Esophagus (tissue), 2 donors: ENCODE data around the gene MARCHF3. TPM values are rescaled to one million over a fixed set of nuclear protein-coding genes. Genes with fewer than 3 reads are reported as not detected.
"Not testable (repeated sequence)": the region's sequence is repeated elsewhere in the genome, so short reads cannot be mapped to it uniquely, and the experiment has no call there.

Source experiments
- H3K27ac ChIP-seq, 2 donors: one replicate each; pipeline ENCODE4 v1.5.1; 2013; ENCODE audit warnings: low read depth in 2 of 2, mild to moderate bottlenecking in 2 of 2, inconsistent platforms in 1 of 2, low read length in 1 of 2, moderate library complexity in 1 of 2
- H3K27me3 ChIP-seq, 2 donors: one replicate each; pipeline ENCODE4 v1.6.1; 2013; ENCODE audit warnings: low read length in 2 of 2, control low read depth in 1 of 2, mild to moderate bottlenecking in 1 of 2; ENCODE audit not compliant: insufficient read depth in 2 of 2, control insufficient read depth in 1 of 2
- H3K36me3 ChIP-seq, 2 donors: one replicate each; pipeline ENCODE4 v1.6.1; 2013; ENCODE audit warnings: low read length in 1 of 2; ENCODE audit not compliant: control insufficient read depth in 2 of 2, insufficient read depth in 2 of 2
- H3K4me1 ChIP-seq, 2 donors: one replicate each; pipeline ENCODE4 v1.6.1; 2013; ENCODE audit warnings: low read length in 1 of 2; ENCODE audit not compliant: control insufficient read depth in 2 of 2, insufficient read depth in 2 of 2
- H3K4me3 ChIP-seq, 2 donors: one replicate each; pipeline ENCODE4 v1.5.1; 2013; ENCODE audit warnings: low read length in 2 of 2, mild to moderate bottlenecking in 2 of 2, low read depth in 1 of 2, moderate library complexity in 1 of 2
- H3K9me3 ChIP-seq, 2 donors: one replicate each; pipeline ENCODE4 v1.6.1; 2013; ENCODE audit warnings: mild to moderate bottlenecking in 2 of 2, low read depth in 1 of 2, low read length in 1 of 2, moderate library complexity in 1 of 2; ENCODE audit not compliant: control insufficient read depth in 2 of 2, insufficient read depth in 1 of 2
- WGBS, 2 donors: extraction: QIAGEN DNeasy Blood & Tissue Kit; methylation state at CpG; one replicate each; pipeline ENCODE4 v1.1.7; 2013; 5-methylcytosine and 5-hydroxymethylcytosine counted together
- polyA plus RNA-seq, 2 donors: library from polyadenylated mRNA; stranded (reverse); fragments of 200-250 nt; gene quantifications; one replicate each; pipeline ENCODE4 v1.2.3, GENCODE V29; 2013
- donor health status: healthy with polysubstance abuse.
- donor health status: Bipolar disorder and iron deficiency.

MARCHF3 gene
- polyA plus RNA-seq, 2 donors, result 1.5 to 2.4 TPM

DNA sequence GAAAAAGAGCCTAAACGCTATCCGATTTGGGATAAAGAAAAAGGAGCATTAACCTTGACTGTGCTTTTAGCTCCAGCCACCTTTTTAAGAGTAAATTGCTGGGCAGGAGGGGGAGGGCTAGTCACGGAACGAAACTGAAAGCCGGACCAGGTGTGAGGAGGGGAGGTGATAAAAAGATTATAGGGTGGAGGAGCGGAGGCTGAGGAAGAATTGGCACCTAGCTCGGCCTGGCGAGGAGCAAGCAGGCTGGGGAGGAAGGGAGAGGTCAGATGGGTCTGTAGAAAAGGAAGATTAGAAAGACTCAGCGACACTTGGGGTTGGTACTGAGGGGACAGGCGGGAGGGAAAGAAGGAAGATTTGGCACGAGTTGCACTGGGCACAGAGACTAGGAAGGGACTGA, 187.0 kb downstream of the MARCHF3 start:
- H3K27ac ChIP-seq, H3K9me3 ChIP-seq, H3K4me1 ChIP-seq, H3K27me3 ChIP-seq, H3K4me3 ChIP-seq, H3K36me3 ChIP-seq: not testable (repeated sequence)
- 70 to 71% methylated on average over 11 of the region's 11 CpGs for WGBS, 2 donors

DNA sequence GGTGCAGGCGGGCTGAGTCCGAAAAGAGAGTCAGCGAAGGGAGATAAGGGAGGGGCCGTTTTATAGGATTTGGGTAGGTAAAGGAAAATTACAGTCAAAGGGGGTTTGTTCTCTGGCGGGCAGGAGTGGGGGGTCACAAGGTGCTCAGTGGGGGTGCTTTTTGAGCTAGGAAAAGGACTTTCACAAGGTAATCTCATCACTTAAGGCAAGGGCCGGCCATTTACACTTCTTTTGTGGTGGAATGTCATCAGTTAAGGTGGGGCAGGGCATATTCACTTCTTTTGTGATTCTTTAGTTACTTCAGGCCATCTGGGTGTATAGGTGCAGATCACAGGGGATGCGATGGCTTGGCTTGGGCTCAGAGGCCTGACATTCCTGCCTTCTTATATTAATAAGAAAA, 191.0 kb downstream of the MARCHF3 start:
- H3K36me3 ChIP-seq, H3K27ac ChIP-seq, H3K4me1 ChIP-seq, H3K4me3 ChIP-seq, H3K27me3 ChIP-seq, H3K9me3 ChIP-seq: not testable (repeated sequence)
- 84 to 85% methylated on average over 7 of the region's 7 CpGs for WGBS, 2 donors

DNA sequence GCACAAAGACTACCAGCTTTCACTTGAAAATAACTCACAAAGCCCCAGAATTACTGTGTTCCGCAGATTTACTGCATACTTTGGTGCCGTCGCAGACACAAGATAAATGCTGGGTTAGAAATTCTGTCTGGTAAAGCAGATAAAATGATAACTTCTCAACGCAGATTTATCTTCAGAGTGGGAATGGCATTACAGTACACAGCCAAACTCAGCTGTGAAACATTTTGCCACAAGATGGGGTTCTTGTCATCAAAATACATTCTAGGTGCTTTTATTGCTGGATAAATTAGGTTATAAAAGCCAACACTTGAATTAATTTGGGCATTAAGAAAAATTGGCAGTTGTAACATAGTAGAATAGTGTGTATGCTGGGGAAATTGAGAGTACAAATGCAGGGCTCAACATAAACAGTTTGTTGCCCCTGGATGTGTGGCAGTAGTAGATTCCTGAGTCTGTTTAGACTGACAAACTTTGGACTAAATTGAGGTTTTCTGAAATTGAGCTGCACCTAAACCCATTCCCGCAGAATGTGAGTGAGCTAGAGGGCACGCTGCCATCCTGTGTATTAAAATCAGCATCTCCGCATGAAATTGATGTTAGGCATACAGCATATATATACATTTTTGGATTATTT, 192.3 kb downstream of the MARCHF3 start:
- Histone ChIP-seq H3K4me1 (no peaks in the 10 kb centered on the region), H3K36me3 (peaks cover 0 to 2% of the 10 kb centered on the region in 2 donors), H3K9me3 (no peaks in the 10 kb centered on the region), H3K27ac (no peak overlapping the region), H3K27me3 (no peaks in the 10 kb centered on the region), H3K4me3 (no peak overlapping the region)
- 84 to 89% methylated on average over 7 of the region's 7 CpGs for WGBS, 2 donors

DNA sequence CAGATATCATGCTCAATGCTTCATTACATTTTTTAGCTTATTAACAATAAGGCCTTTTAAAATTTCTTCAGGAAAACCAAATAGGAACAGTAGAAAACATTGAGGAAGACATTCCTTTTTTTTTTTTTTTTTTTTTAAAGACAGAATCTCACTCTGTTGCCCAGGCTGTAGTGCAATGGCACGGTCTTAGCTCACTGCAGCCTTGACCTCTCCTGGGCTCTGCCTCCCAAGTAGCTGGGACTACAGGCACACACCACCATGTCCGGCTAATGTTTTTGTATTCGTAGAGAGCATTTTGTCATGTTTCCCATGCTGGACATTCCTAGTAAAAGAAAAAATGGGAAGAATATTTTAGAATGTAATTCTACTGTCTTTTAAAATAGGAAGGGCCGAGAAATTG, 193.1 kb downstream of the MARCHF3 start:
- Histone ChIP-seq H3K36me3 (peaks cover 0 to 2% of the 10 kb centered on the region in 2 donors), H3K27ac (no peak overlapping the region), H3K4me1 (no peaks in the 10 kb centered on the region), H3K27me3 (no peaks in the 10 kb centered on the region), H3K4me3 (no peak overlapping the region), H3K9me3 (no peaks in the 10 kb centered on the region)
- 95 to 98% methylated on average over 4 of the region's 4 CpGs for WGBS, 2 donors

DNA sequence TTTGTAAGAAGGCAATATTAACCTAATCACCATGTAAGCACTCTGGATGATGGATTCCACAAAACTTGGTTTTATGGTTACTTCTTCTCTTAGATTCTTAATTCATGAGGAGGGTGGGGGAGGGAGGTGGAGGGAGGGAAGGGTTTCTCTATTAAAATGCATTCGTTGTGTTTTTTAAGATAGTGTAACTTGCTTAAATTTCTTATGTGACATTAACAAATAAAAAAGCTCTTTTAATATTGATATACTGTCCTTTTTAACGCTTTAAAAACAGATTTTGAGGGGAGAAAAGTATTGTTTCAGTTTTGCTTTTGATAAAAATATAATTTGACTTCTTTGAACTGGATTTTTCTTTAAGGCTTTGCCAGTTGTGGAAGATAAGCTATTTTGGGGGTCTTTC, 193.6 kb downstream of the MARCHF3 start:
- Histone ChIP-seq H3K4me1 (no peaks in the 10 kb centered on the region), H3K9me3 (no peaks in the 10 kb centered on the region), H3K36me3 (peaks cover 0 to 2% of the 10 kb centered on the region in 2 donors), H3K4me3 (no peak overlapping the region), H3K27me3 (no peaks in the 10 kb centered on the region), H3K27ac (no peak overlapping the region)
- 94 to 95% methylated on average over 2 of the region's 2 CpGs for WGBS, 2 donors

DNA sequence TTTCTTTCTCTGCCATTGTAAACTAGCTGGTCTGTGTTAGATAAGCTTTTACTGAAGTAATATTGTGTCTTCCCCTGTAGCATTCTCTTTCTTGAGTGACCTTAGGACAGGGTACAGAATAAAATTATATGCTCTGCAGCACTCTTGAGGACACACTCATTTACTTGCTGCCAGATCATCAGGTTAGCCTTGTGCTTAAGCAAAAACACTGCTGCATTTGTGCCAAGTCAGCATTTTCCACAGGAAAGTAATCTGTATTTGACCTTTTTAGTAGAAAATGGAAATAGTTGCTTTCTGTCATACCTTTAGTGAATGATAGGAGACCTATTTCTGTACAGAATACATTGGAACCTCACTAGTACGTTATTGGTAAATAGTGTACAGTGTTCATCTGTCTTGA, 199.2 kb downstream of the MARCHF3 start:
- peaks cover 0 to 6% of the 10 kb centered on the region in 2 donors for H3K36me3 ChIP-seq
- 86 to 87% methylated on average over 1 of the region's 1 CpG for WGBS, 2 donors

DNA sequence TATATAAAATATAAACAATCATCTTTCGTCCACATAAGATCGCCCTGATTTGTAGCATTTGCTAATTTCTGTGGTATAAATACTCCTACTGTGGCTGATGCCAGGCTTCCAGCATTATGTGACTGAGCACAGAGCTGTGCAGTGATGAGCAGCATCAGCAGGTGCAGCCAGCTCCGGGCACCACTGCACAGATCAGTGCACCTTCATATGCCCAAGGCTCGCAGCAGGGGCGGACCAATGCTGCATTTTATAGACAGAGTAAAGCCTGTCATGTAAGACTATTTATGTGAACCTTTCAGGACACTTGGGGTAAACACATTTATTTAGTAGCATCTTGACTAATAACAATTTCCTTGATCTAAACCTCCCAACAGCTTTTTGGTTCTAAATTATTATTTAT, 200.3 kb downstream of the MARCHF3 start:
- no peaks in the 10 kb centered on the region for H3K4me1 ChIP-seq
- H3K27ac ChIP-seq, result no peak overlapping the region
- no peak overlapping the region for H3K4me3 ChIP-seq
- 94 to 96% methylated on average over 5 of the region's 5 CpGs for WGBS, 2 donors
- H3K27me3 ChIP-seq, result no peaks in the 10 kb centered on the region
- no peaks in the 10 kb centered on the region for H3K9me3 ChIP-seq
- peaks cover 5 to 6% of the 10 kb centered on the region in 2 donors for H3K36me3 ChIP-seq

More for the DNA sequence above, 199.2 kb downstream of the MARCHF3 start:
- H3K27me3 ChIP-seq, result no peaks in the 10 kb centered on the region
- H3K4me3 ChIP-seq, result no peak overlapping the region
- no peak overlapping the region for H3K27ac ChIP-seq
- H3K4me1 ChIP-seq, result no peaks in the 10 kb centered on the region
- H3K9me3 ChIP-seq, result no peaks in the 10 kb centered on the region

DNA sequence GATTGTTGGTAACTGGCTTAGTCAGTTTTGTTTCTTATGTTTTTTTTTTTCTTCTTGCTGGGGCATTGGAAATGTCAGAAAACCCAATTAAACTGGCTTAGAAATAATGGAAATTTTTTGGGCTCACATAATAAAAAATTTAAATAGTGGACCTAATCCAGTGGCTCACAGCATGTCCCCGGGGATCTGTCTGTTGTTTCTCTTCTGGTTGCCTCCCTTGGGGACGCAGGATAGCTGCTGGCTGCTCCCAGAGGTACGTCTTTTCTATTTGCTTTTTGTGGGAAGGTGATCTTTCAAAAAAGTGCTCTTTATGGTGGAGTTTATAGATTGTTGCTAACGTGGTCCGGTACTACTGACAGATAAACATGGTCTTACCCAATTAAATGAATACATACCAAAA, 201.3 kb downstream of the MARCHF3 start:
- 91 to 95% methylated on average over 5 of the region's 5 CpGs for WGBS, 2 donors

DNA sequence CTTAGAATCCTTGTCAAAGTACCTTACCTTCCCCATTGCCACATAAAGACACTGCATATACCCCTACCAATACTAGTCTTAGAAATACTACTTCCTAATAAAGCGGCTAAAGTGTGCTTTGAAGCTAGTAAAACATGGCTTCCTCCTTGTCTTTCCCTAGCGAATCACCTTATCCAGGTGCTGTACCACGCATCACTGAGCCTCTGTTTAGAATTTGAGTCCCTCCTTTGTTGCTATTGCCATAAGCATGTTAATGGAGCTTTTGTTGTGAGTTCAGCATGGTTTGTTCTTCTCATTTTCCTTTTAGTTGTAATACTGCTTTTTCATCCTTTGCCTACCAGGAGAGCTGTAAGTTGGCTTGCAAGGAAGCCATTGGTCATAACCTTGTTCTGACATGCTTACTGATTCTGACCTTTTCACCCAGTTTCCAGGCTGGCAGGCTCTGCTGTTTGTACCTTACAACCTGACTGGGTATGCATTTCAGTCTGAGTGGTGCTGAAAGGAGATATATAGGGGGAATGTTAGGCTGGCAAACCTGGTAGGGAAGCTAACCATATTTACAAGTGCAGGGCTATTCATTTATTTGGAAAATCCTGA, 203.6 kb downstream of the MARCHF3 start:
- 65 to 68% methylated on average over 3 of the region's 3 CpGs for WGBS, 2 donors
- peaks cover 4 to 5% of the 10 kb centered on the region in 2 donors for H3K36me3 ChIP-seq
- H3K4me3 ChIP-seq, result no peak overlapping the region
- no peaks in the 10 kb centered on the region for H3K27me3 ChIP-seq
- H3K4me1 ChIP-seq, result no peaks in the 10 kb centered on the region
- no peaks in the 10 kb centered on the region for H3K9me3 ChIP-seq
- no peak overlapping the region for H3K27ac ChIP-seq

More for the DNA sequence above, 201.3 kb downstream of the MARCHF3 start:
- no peaks in the 10 kb centered on the region for H3K9me3 ChIP-seq
- H3K36me3 ChIP-seq, result peaks cover 5 to 6% of the 10 kb centered on the region in 2 donors
- no peaks in the 10 kb centered on the region for H3K27me3 ChIP-seq
- no peak overlapping the region for H3K27ac ChIP-seq
- H3K4me1 ChIP-seq, result no peaks in the 10 kb centered on the region
- H3K4me3 ChIP-seq, result no peak overlapping the region

DNA sequence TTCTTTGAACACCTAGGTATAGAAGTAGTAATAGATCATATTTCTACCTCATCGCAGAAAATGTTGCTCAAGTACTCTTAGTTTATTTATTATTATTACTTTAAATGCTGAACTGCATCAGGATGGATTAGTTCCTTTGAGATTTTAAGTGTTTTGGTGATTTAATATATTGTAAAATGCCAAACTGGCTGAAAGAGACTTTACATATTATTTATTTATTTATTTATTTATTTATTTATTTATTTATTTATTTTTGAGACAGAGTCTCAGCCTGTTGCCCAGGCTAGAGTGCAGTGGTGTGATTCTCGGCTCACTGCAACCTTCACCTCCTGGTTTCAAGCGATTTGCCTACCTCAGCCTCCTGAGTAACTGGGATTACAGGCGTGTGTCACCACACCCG, 211.1 kb downstream of the MARCHF3 start:
- H3K4me3 ChIP-seq, result no peak overlapping the region
- H3K9me3 ChIP-seq, result no peaks in the 10 kb centered on the region
- H3K27me3 ChIP-seq, result no peaks in the 10 kb centered on the region
- 97% methylated on average over 5 of the region's 5 CpGs for WGBS, 2 donors
- no peaks in the 10 kb centered on the region for H3K4me1 ChIP-seq
- H3K36me3 ChIP-seq, result peaks cover 0 to 2% of the 10 kb centered on the region in 2 donors
- no peak overlapping the region for H3K27ac ChIP-seq
